H1 (cell line): Measurements from ENCODE around the gene HOXB3. TPM values are rescaled to one million over a fixed set of nuclear protein-coding genes. Genes with fewer than 3 reads are reported as not detected.
A peak's percentile ranks its signal among the peaks of the same experiment; 100 is the strongest.

Experiments
- CTCF ChIA-PET: fragments of 300-600 bp; sonication (Branson Sonifier 250); formaldehyde crosslinking; loops from one replicate; lab custom pipeline; 2021; ENCODE audit not compliant: partially characterized antibody; lab: Charles Lee
- POLR2A ChIA-PET: fragments of 300-600 bp; sonication (Branson Sonifier 250); formaldehyde crosslinking; loops from one replicate; lab custom pipeline; 2021; ENCODE audit warnings: inconsistent platforms; ENCODE audit not compliant: partially characterized antibody; lab: Charles Lee
- DNase-seq, 2 experiments: peaks; one replicate each; pipeline versions ENCODE4 v3.0.0 to v3.0.0-alpha.2; 2010 to 2022; ENCODE audit warnings: low spot score in 2 of 2, low read depth in 1 of 2, mixed read lengths in 1 of 2
- FAIRE-seq: peaks from 2 replicates; lab custom pipeline; 2011; peaks lifted over from hg19 to GRCh38; lab: Jason Lieb, UNC
- H2AFZ ChIP-seq: 2 replicates; pipeline ENCODE4 v1.8.1; 2012; ENCODE audit warnings: low read length, inconsistent platforms
- H2AK5ac ChIP-seq: 2 replicates; pipeline ENCODE4 v1.6.1; 2013; ENCODE audit warnings: low read depth, low read length
- H2BK120ac ChIP-seq: replicated peaks from 2 replicates; pipeline ENCODE3; 2013; ENCODE audit warnings: low read depth, low read length, inconsistent platforms
- H2BK12ac ChIP-seq: 2 replicates; pipeline ENCODE4 v1.6.1; 2013; ENCODE audit warnings: low read depth, low read length
- H2BK15ac ChIP-seq: 2 replicates; pipeline ENCODE4 v1.6.1; 2013; ENCODE audit warnings: low read length
- H2BK20ac ChIP-seq: 2 replicates; pipeline ENCODE4 v1.6.1; 2013; ENCODE audit warnings: low read length
- H2BK5ac ChIP-seq: 2 replicates; pipeline ENCODE4 v1.6.1; 2013; ENCODE audit warnings: low read depth, low read length
- H3K14ac ChIP-seq: 2 replicates; pipeline ENCODE4 v1.6.1; 2013; ENCODE audit warnings: inconsistent platforms; ENCODE audit not compliant: insufficient read length
- H3K18ac ChIP-seq: 2 replicates; pipeline ENCODE4 v1.6.1; 2013; ENCODE audit warnings: low read length; ENCODE audit errors: extremely low read depth
- H3K23ac ChIP-seq: 2 replicates; pipeline ENCODE4 v1.6.1; 2013; ENCODE audit warnings: inconsistent platforms; ENCODE audit not compliant: insufficient read length
- H3K23me2 ChIP-seq: 2 replicates; pipeline ENCODE4 v1.6.1; 2013; ENCODE audit warnings: low read depth, low read length
- H3K27ac ChIP-seq: 2 replicates; pipeline ENCODE4 v1.6.1; 2011; ENCODE audit warnings: low read depth, low read length, inconsistent platforms
- H3K27me3 ChIP-seq, 4 experiments: replicated peaks in 1 of 4; 1 replicate in 1 of 4; 2 replicates in 3 of 4; pipeline versions ENCODE4 v1.6.1 to v1.8.1; 2011 to 2013; ENCODE audit warnings: low read length in 3 of 4, mild to moderate bottlenecking in 3 of 4, inconsistent platforms in 2 of 4, mixed read lengths in 2 of 4, moderate library complexity in 1 of 4; ENCODE audit not compliant: control insufficient read depth in 3 of 4, insufficient read depth in 3 of 4; ENCODE audit errors: extremely low read depth in 1 of 4
- H3K36me3 ChIP-seq, 4 experiments: 2 replicates each; pipeline versions ENCODE4 v1.6.1 to v1.8.1; 2011 to 2013; ENCODE audit warnings: mild to moderate bottlenecking in 4 of 4, low read length in 3 of 4, moderate library complexity in 2 of 4, control low read depth in 1 of 4, inconsistent platforms in 1 of 4; ENCODE audit not compliant: insufficient read depth in 4 of 4, control insufficient read depth in 2 of 4
- H3K4ac ChIP-seq: replicated peaks from 2 replicates; pipeline ENCODE3; 2013; ENCODE audit warnings: low read length, low read depth, mixed read lengths, inconsistent platforms; ENCODE audit not compliant: insufficient read length
- H3K4me1 ChIP-seq, 4 experiments: replicated peaks in 1 of 4; 1 replicate in 1 of 4; 2 replicates in 3 of 4; pipeline versions ENCODE4 v1.6.1 to v1.8.1; 2011 to 2013; ENCODE audit warnings: low read length in 3 of 4, inconsistent platforms in 2 of 4, mixed read lengths in 1 of 4; ENCODE audit not compliant: insufficient read depth in 4 of 4, control insufficient read depth in 3 of 4
- H3K4me2 ChIP-seq, 2 experiments: 2 replicates each; pipeline versions ENCODE4 v1.6.1 to v1.8.1; 2011 to 2013; ENCODE audit warnings: low read depth in 2 of 2, low read length in 2 of 2, control low read depth in 1 of 2, inconsistent platforms in 1 of 2, mild to moderate bottlenecking in 1 of 2; ENCODE audit not compliant: insufficient read depth in 1 of 2
- H3K4me3 ChIP-seq, 4 experiments: fragments of 200-600, 300-600 bp in 1 of 4; sonication (generic), shearing (Covaris generic), sonication (Bioruptor Twin) in 1 of 4; 2 replicates each; pipeline versions ENCODE4 v1.5.1 to v1.8.1; 2011 to 2016; ENCODE audit warnings: low read length in 4 of 4, low read depth in 3 of 4, control low read depth in 2 of 4, inconsistent platforms in 2 of 4, mild to moderate bottlenecking in 2 of 4, mixed read lengths in 1 of 4, moderate library complexity in 1 of 4; ENCODE audit not compliant: insufficient read depth in 2 of 4; ENCODE audit errors: extremely low read depth in 1 of 4
- H3K56ac ChIP-seq: replicated peaks from 2 replicates; pipeline ENCODE3; 2013; ENCODE audit warnings: low read depth, mild to moderate bottlenecking, mixed read lengths, low read length, inconsistent platforms; ENCODE audit not compliant: insufficient read length
- H3K79me1 ChIP-seq: 2 replicates; pipeline ENCODE4 v1.6.1; 2013; ENCODE audit warnings: low read depth, low read length, control low read depth
- H3K79me2 ChIP-seq, 2 experiments: 2 replicates each; pipeline versions ENCODE4 v1.6.1 to v1.8.1; 2012 to 2013; ENCODE audit warnings: low read length in 2 of 2, mild to moderate bottlenecking in 2 of 2, inconsistent platforms in 1 of 2; ENCODE audit not compliant: insufficient read depth in 2 of 2, control insufficient read depth in 1 of 2
- H3K9ac ChIP-seq, 4 experiments: replicated peaks in 1 of 4; 1 replicate in 1 of 4; 2 replicates in 3 of 4; pipeline versions ENCODE4 v1.6.1 to v1.8.1; 2011 to 2013; ENCODE audit warnings: low read depth in 3 of 4, low read length in 3 of 4, control low read depth in 2 of 4, mild to moderate bottlenecking in 2 of 4, moderate library complexity in 2 of 4, inconsistent platforms in 1 of 4; ENCODE audit errors: extremely low read depth in 1 of 4
- H3K9me3 ChIP-seq, 2 experiments: 2 replicates each; pipeline versions ENCODE4 v1.6.1 to v1.8.1; 2012 to 2013; ENCODE audit warnings: mild to moderate bottlenecking in 2 of 2, moderate library complexity in 2 of 2, control low read depth in 1 of 2, inconsistent platforms in 1 of 2, low read depth in 1 of 2, low read length in 1 of 2, mixed read lengths in 1 of 2; ENCODE audit not compliant: insufficient read depth in 2 of 2
- H4K20me1 ChIP-seq, 2 experiments: replicated peaks in 1 of 2; 2 replicates each; pipeline versions ENCODE3 to v1.8.1; 2011 to 2013; ENCODE audit warnings: inconsistent platforms in 2 of 2, low read length in 2 of 2, mild to moderate bottlenecking in 1 of 2; ENCODE audit not compliant: insufficient read depth in 2 of 2, control insufficient read depth in 1 of 2
- H4K5ac ChIP-seq: 2 replicates; pipeline ENCODE4 v1.6.1; 2013; ENCODE audit warnings: low read length, low read depth, mixed read lengths, inconsistent platforms; ENCODE audit not compliant: insufficient read length
- H4K8ac ChIP-seq: 2 replicates; pipeline ENCODE4 v1.8.0; 2013; ENCODE audit warnings: mild to moderate bottlenecking, moderate library complexity, low read length, inconsistent platforms; ENCODE audit not compliant: insufficient read depth; ENCODE audit errors: extremely low read depth
- H4K91ac ChIP-seq: replicated peaks from 2 replicates; pipeline ENCODE3; 2013; ENCODE audit warnings: low read length, mixed read lengths, inconsistent platforms; ENCODE audit not compliant: insufficient read length
- FOSL1 ChIP-seq: IDR thresholded peaks from 2 replicates; pipeline ENCODE4 v1.6.1; 2011; ENCODE audit warnings: mild to moderate bottlenecking, low read depth, low read length, moderate library complexity; ENCODE audit not compliant: insufficient read depth
- JUND ChIP-seq: IDR thresholded peaks from 2 replicates; pipeline ENCODE4 v1.6.1; 2011; ENCODE audit warnings: mild to moderate bottlenecking, improper control_type of control experiment, low read length
- POU5F1 ChIP-seq: IDR thresholded peaks from 2 replicates; pipeline ENCODE4 v1.6.1; 2011; ENCODE audit warnings: low read depth, mild to moderate bottlenecking, low read length, moderate library complexity
- SAP30 ChIP-seq: fragments of 300-600 bp; sonication (generic); IDR thresholded peaks from 2 replicates; pipeline ENCODE4 v1.7.1; 2012; ENCODE audit warnings: low read length, moderate library complexity, mild to moderate bottlenecking, inconsistent platforms; ENCODE audit not compliant: insufficient read depth, insufficient replicate concordance
- WGBS, 2 experiments: shearing (Covaris generic) in 1 of 2; methylation state at CpG; one replicate each; pipeline versions ENCODE4 v1.1.6 to v1.1.7; 2013 to 2015; ENCODE audit warnings: low lambda C conversion rate in 2 of 2, mixed read lengths in 2 of 2, inconsistent platforms in 1 of 2, low coverage in 1 of 2, missing lambda C conversion rate in 1 of 2; ENCODE audit not compliant: insufficient replicate concordance in 2 of 2, insufficient coverage in 1 of 2, insufficient read length in 1 of 2; ENCODE audit errors: extremely low coverage in 1 of 2, missing lambda C conversion rate in 1 of 2; 5-methylcytosine and 5-hydroxymethylcytosine counted together
- polyA plus RNA-seq, 7 experiments: library from polyadenylated mRNA; depleted of rRNA in 3 of 7; stranded (reverse) in 5 of 7; unstranded in 2 of 7; fragments of >200 nt in 5 of 7; fragments of 200-250 nt in 2 of 7; gene quantifications; 1 replicate in 5 of 7; 2 replicates in 1 of 7; 4 replicates in 1 of 7; pipeline versions ENCODE4 v1.2.1 to v1.2.3, GENCODE V29; 2011 to 2013; ENCODE audit warnings: missing spikeins in 2 of 7, mixed read lengths in 2 of 7
- total RNA-seq: library from RNA; stranded (reverse); fragmentation: NEBNext Ultra II Directional; extraction: Animal tissue kit (Norgen Biotek cat#: 25700); gene quantifications from 2 replicates; pipeline ENCODE4 v1.2.1, GENCODE V29; 2021
- TF ChIP-seq, protein P1 (sequence below), 3 experiments: IDR thresholded peaks; 1 replicate in 2 of 3; 2 replicates in 1 of 3; pipeline versions ENCODE4 v1.5.1 to v1.6.1; 2011; ENCODE audit warnings: low read length in 3 of 3, mild to moderate bottlenecking in 3 of 3, inconsistent platforms in 2 of 3, low read depth in 1 of 3, moderate library complexity in 1 of 3; ENCODE audit not compliant: insufficient read depth in 1 of 3; ENCODE audit errors: control extremely low read depth in 1 of 3
- TF ChIP-seq, protein P2 (sequence below): IDR thresholded peaks from 2 replicates; pipeline ENCODE4 v1.6.1; 2012; ENCODE audit warnings: low read length, inconsistent platforms

HOXB3 gene
- total and polyA plus RNA-seq, 2 of the 8 experiments (the other 6 are each of a cell fraction or from before 2014, with no cell fraction given) = not detected

DNA sequence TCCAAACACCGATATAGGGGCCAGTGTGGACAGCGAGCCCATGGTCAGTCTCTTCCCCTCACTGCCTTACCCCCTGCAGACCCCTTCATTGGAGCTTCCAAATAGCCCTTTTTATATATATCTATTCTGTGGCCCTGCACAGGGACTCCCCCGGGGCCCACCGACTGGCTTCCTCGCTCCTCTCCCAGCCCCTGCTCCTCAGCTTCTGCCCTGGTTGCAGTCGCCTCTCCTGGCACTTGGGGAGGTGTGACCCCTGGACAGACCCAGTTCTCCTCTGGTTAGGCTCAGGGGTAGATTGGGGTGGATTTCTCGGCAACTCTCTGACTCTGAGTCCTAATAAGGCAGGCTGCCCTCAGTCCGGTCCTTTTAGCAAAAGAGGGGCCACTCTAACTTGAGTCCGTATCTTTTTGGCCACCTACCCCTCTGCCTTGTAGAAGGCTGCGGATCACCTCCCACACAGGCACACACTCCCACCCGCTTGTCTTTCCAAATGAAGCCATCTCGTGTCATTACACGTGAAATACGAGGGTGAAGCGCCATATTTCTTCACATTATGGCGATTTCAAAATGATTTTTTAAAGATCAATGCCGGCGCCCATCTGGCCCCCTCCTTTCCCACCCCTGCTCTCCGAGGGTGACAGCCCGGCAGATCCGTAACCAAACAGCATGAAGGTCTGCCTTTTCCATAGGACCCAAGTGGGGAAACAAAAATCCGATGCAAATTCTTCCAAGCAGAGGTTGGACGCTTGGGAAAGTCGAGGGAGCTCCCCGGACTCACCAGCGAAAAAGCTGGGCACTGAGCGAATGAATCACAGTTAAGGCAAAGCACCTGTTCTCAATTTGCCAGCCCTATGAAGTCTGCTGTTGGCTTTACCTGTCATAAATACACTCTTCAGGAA, 37.8 kb upstream of the HOXB3 start:
- Histone ChIP-seq H2BK12ac (0 out of 2 replicates have a peak overlapping the region, but pooled peaks have one; percentile 17), H3K27ac (no peak overlapping the region), H3K9me3 (no peaks in the 10 kb centered on the region), H3K4me2 (no peak overlapping the region), H3K23ac (no peak overlapping the region), H3K36me3 (peaks cover 0 to 3% (median 0%) of the 10 kb centered on the region in 4 experiments; a peak in 1 of 8 replicates), H3K18ac (no peak overlapping the region), H2BK20ac (no peak overlapping the region), H4K8ac (no peak overlapping the region), H3K23me2 (peaks cover 2% of the 10 kb centered on the region; the same call in 1 of the 2 replicates), H3K4me1 (peaks cover 0 to 11% (median 5%) of the 10 kb centered on the region in 4 experiments; a peak in 5 of 7 replicates), H3K14ac (no peak overlapping the region), H3K4ac (no peak overlapping the region), H2BK15ac (no peak overlapping the region), H4K20me1 (peaks cover 35 to 41% of the 10 kb centered on the region in 2 experiments), H2BK120ac (no peak overlapping the region), H4K91ac (no peak overlapping the region), H3K27me3 (peaks cover 98 to 100% (median 100%) of the 10 kb centered on the region in 4 experiments), H3K79me1 (no peaks in the 10 kb centered on the region), H3K79me2 (no peaks in the 10 kb centered on the region), H4K5ac (no peak overlapping the region), H3K56ac (no peak overlapping the region), H3K9ac (no peak overlapping the region), H3K4me3 (no peak overlapping the region), H2AK5ac (no peak overlapping the region), H2AFZ (no peak overlapping the region), H2BK5ac (no peak overlapping the region)
- DNase-seq = no peak
- no peak for FAIRE-seq
- CTCF ChIA-PET = interaction anchor here (1.0 to 4.6 kb wide), 7 partner anchors 9 to 38 kb away, joined by 3 to 30 read pairs (median 5); partner anchors contain the start of genes HOXB3, HOXB5 and HOXB8
- POLR2A ChIA-PET = no interaction called here
- 32% methylated on average over 27 of the region's 27 CpGs; no CpG with 5 or more reads in 1 of the 2 experiments for WGBS, 2 experiments
- TF ChIP-seq POU5F1 = no peak
- TF ChIP-seq, protein P1, sequence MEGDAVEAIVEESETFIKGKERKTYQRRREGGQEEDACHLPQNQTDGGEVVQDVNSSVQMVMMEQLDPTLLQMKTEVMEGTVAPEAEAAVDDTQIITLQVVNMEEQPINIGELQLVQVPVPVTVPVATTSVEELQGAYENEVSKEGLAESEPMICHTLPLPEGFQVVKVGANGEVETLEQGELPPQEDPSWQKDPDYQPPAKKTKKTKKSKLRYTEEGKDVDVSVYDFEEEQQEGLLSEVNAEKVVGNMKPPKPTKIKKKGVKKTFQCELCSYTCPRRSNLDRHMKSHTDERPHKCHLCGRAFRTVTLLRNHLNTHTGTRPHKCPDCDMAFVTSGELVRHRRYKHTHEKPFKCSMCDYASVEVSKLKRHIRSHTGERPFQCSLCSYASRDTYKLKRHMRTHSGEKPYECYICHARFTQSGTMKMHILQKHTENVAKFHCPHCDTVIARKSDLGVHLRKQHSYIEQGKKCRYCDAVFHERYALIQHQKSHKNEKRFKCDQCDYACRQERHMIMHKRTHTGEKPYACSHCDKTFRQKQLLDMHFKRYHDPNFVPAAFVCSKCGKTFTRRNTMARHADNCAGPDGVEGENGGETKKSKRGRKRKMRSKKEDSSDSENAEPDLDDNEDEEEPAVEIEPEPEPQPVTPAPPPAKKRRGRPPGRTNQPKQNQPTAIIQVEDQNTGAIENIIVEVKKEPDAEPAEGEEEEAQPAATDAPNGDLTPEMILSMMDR (IDR thresholded peaks at IDR 0.05; ENCODE audit: control extremely low read depth in 1 of 3, insufficient read depth in 1 of 3, low read depth in 1 of 3, low read length in 3 of 3) = no peak
- TF ChIP-seq SAP30 = no peak
- no peak for TF ChIP-seq FOSL1
- TF ChIP-seq, protein P2, sequence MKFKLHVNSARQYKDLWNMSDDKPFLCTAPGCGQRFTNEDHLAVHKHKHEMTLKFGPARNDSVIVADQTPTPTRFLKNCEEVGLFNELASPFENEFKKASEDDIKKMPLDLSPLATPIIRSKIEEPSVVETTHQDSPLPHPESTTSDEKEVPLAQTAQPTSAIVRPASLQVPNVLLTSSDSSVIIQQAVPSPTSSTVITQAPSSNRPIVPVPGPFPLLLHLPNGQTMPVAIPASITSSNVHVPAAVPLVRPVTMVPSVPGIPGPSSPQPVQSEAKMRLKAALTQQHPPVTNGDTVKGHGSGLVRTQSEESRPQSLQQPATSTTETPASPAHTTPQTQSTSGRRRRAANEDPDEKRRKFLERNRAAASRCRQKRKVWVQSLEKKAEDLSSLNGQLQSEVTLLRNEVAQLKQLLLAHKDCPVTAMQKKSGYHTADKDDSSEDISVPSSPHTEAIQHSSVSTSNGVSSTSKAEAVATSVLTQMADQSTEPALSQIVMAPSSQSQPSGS = no peak
- TF ChIP-seq JUND = no peak
